AG04450 (cell line): Measurements from ENCODE around the gene ZFP92. TPM values are rescaled to one million over a fixed set of nuclear protein-coding genes. Genes with fewer than 3 reads are reported as not detected.
A peak's percentile ranks its signal among the peaks of the same experiment; 100 is the strongest.

Experiments
- CTCF ChIA-PET: fragments of 300-600, 350-600 bp; formaldehyde crosslinking; extraction: SDS; loops from one replicate; lab custom pipeline; 2022; ENCODE audit warnings: antibody characterized with exemption, inconsistent platforms; lab: Charles Lee
- POLR2A ChIA-PET: fragments of 350-600 bp; formaldehyde crosslinking; extraction: SDS; loops from one replicate; lab custom pipeline; 2021; ENCODE audit warnings: antibody characterized with exemption, inconsistent platforms; lab: Yijun Ruan, JAX
- DNase-seq: peaks from one replicate; pipeline ENCODE4 v3.0.0-alpha.2; 2011; ENCODE audit warnings: low read depth, low spot score
- H3K27ac ChIP-seq: one replicate; pipeline ENCODE4 v1.5.1; 2012; ENCODE audit warnings: low read depth, low read length, control low read depth
- H3K27me3 ChIP-seq: one replicate; pipeline ENCODE4 v1.6.0; 2012; ENCODE audit warnings: low read length; ENCODE audit not compliant: control insufficient read depth, insufficient read depth
- H3K4me3 ChIP-seq: 2 replicates; pipeline ENCODE4 v1.5.1; 2011; ENCODE audit warnings: mild to moderate bottlenecking, low read depth, low read length, control low read depth
- H3K9me3 ChIP-seq: 2 replicates; pipeline ENCODE4 v1.5.1; 2012; ENCODE audit warnings: low read length; ENCODE audit not compliant: control insufficient read depth, insufficient read depth
- CTCF ChIP-seq: IDR thresholded peaks from 2 replicates; pipeline ENCODE4 v1.5.1; 2011; ENCODE audit warnings: low read depth, low read length, control low read depth, inconsistent platforms
- polyA minus RNA-seq: library from RNA; depleted of rRNA, polyadenylated mRNA; stranded (reverse); fragments of >200 nt; gene quantifications from 2 replicates; pipeline ENCODE4 v1.2.3, GENCODE V29; 2011; rRNA and poly(A)+ RNA removed
- polyA plus RNA-seq: library from polyadenylated mRNA; depleted of rRNA; stranded (reverse); fragments of >200 nt; gene quantifications from 2 replicates; pipeline ENCODE4 v1.2.3, GENCODE V29; 2011; rRNA removed

The ZFP92 gene
- polyA plus RNA-seq (0.02 TPM in 2 replicates), polyA minus RNA-seq (0.04 and 0.05 TPM in 2 replicates)

- POLR2A ChIA-PET, result no interaction called here
Measured at GRCh38 chrX:153411255-153411987, at the start of gene ZFP92. ZFP92 (plus strand) TSS chrX:153411472; CDS start chrX:153418323, 6,851 bp downstream.

GRCh38 chrX:153361781-153362397 is 49.4 kb upstream of the ZFP92 start:
- no peak for DNase-seq
- no peak overlapping the region for H3K4me3 ChIP-seq
- H3K27me3 ChIP-seq, result peaks cover 2% of the 10 kb centered on the region
- CTCF ChIA-PET, result no interaction called here
- POLR2A ChIA-PET, result no interaction called here
- TF ChIP-seq CTCF, result no peak
- no peaks in the 10 kb centered on the region for H3K9me3 ChIP-seq
- H3K27ac ChIP-seq, result no peak overlapping the region

More at GRCh38 chrX:153411255-153411987, at the start of gene ZFP92:
- TF ChIP-seq CTCF, result no peak
- DNase-seq, result no peak
- no peak within 1 kb of the TSS for H3K27ac ChIP-seq
- H3K27me3 ChIP-seq, result peaks cover 6% of the 10 kb centered on the region
- CTCF ChIA-PET, result no interaction called here
- no peaks in the 10 kb centered on the region for H3K9me3 ChIP-seq
- H3K4me3 ChIP-seq, result peak within 1 kb of the TSS; percentile 25; the same call in 1 of the 2 replicates

GRCh38 chrX:153365670-153366069 is 45.6 kb upstream of the ZFP92 start:
- H3K4me3 ChIP-seq, result no peak overlapping the region
- no peak for TF ChIP-seq CTCF
- no peaks in the 10 kb centered on the region for H3K9me3 ChIP-seq

GRCh38 chrX:153366119-153366518 is 45.2 kb upstream of the ZFP92 start:
- ChIA-PET CTCF (no interaction called here), POLR2A (no interaction called here)
- no peak for DNase-seq
- peaks cover 2% of the 10 kb centered on the region for H3K27me3 ChIP-seq
- no peak overlapping the region for H3K27ac ChIP-seq
- H3K4me3 ChIP-seq, result no peak overlapping the region
- H3K9me3 ChIP-seq, result no peaks in the 10 kb centered on the region
- no peak for TF ChIP-seq CTCF

More at GRCh38 chrX:153365670-153366069, 45.6 kb upstream of the ZFP92 start:
- ChIA-PET POLR2A (no interaction called here), CTCF (no interaction called here)
- Histone ChIP-seq H3K27me3 (peaks cover 2% of the 10 kb centered on the region), H3K27ac (no peak overlapping the region)
- DNase-seq, result no peak

GRCh38 chrX:153366878-153367538 is 44.3 kb upstream of the ZFP92 start:
- ChIA-PET CTCF (no interaction called here), POLR2A (no interaction called here)
- no peak for DNase-seq
- no peak overlapping the region for H3K27ac ChIP-seq
- H3K27me3 ChIP-seq, result peaks cover 2% of the 10 kb centered on the region
- H3K9me3 ChIP-seq, result no peaks in the 10 kb centered on the region
- no peak overlapping the region for H3K4me3 ChIP-seq
- no peak for TF ChIP-seq CTCF
